Coronary artery (tissue), 2 donors: ENCODE data around the gene SLC13A5.
"Not testable (repeated sequence)": the region's sequence is repeated elsewhere in the genome, so short reads cannot be mapped to it uniquely, and the experiment has no call there.

Source experiments
- DNase-seq: peaks from one replicate; pipeline ENCODE4 v3.0.0-alpha.2; 2017; ENCODE audit warnings: low spot score
- H3K27ac ChIP-seq, 2 donors: fragments of 200-600 bp; sonication (generic); one replicate each; pipeline ENCODE4 v1.5.1; 2016 to 2019
- H3K4me3 ChIP-seq: fragments of 200-600 bp; sonication (generic); 2 replicates; pipeline ENCODE4 v1.5.1; 2016; ENCODE audit warnings: mild to moderate bottlenecking, moderate library complexity
- TF ChIP-seq, protein P1 (sequence below): fragments of 200-600 bp; sonication (generic); IDR thresholded peaks from one replicate; pipeline ENCODE4 v1.5.1; 2019; ENCODE audit warnings: antibody characterized with exemption

The SLC13A5 gene

DNA sequence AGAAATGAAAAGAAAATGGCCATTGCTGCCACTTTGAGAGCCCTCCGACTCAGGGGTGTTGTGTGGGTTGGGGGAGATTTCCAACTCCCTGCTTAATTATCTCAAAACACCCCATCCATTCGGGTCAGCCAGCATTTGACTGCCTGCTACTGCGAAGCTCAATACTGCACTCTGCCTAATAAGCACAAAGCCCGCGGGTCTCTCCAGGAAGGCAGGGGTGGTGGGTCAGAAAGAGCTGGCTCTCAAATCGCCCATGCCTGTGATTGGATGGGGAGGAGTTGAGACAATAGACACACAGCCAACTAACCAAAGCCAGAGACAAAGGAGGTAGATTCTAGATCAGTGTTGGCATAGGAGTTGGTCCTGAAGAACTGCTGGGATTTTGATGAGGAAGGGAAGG is 40.4 kb upstream of the SLC13A5 start:
- DNase-seq = no peak
- Histone ChIP-seq H3K4me3 (no peak overlapping the region), H3K27ac (peak overlapping the region; percentile 58 to 88)
- TF ChIP-seq, protein P1, sequence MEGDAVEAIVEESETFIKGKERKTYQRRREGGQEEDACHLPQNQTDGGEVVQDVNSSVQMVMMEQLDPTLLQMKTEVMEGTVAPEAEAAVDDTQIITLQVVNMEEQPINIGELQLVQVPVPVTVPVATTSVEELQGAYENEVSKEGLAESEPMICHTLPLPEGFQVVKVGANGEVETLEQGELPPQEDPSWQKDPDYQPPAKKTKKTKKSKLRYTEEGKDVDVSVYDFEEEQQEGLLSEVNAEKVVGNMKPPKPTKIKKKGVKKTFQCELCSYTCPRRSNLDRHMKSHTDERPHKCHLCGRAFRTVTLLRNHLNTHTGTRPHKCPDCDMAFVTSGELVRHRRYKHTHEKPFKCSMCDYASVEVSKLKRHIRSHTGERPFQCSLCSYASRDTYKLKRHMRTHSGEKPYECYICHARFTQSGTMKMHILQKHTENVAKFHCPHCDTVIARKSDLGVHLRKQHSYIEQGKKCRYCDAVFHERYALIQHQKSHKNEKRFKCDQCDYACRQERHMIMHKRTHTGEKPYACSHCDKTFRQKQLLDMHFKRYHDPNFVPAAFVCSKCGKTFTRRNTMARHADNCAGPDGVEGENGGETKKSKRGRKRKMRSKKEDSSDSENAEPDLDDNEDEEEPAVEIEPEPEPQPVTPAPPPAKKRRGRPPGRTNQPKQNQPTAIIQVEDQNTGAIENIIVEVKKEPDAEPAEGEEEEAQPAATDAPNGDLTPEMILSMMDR = no peak

DNA sequence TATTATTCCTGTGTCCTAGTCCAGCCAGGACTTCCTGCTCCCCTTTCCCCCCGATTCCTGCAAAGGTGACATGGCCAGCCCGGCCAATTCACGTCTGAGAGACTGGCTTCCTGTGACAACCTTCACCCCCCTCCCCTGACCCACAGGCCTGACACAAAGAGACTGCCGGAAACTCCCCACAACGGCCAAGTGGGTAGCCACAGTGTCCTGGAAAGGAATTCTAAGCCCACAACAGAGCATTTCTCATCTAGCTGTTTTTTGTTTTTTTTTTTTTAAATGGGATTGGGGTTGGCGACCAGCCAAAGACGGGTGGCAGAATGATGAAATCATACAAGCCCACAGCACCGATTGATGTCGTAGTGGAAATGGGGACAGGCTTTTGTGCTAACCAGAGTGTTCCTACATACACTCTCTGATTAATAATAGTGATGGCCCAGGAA is 39.9 kb upstream of the SLC13A5 start:
- TF ChIP-seq, protein P1 = no peak
- peak; percentile 84 for DNase-seq
- Histone ChIP-seq H3K27ac (peak overlapping the region; percentile 58 to 88), H3K4me3 (peak overlapping the region; percentile 45)

DNA sequence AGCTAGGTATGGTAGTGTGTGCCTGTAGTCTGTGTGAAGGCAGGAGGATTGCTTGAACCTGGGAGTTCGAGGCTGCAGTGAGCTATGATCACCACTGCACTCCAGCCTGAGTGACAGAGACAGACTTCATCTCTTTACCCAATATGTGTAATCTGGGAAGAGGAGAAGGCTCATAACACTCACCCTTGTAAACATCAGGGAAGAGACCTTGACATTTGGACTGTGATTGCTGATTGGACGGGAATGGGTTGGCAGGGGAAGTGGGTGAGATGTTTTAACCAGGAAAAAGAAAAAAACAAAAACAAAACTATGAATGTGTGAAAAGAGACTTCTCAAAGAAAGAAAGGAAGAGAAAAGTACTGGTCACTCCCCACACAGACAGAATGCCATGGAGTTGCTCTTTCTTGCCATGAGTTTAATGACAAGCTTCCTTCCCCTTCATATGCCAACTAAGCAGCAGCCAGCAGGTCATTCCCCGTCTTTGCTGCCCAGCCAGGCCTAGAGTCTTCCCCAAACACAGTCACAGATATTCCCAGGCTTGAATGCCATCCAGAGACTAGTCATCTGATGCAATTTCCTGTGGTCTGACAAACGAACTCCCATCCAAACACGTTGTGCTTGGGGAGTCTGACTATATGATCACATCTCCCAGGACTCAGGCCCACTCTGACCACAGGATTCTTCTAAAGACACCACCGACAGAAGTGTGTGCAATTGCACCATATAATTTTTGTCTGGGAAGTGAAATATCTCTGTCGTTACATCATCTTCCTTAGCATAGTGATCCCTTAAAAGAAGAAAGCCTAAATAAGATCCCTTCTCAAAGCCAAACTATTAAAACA is 39.1 kb upstream of the SLC13A5 start:
- Histone ChIP-seq H3K4me3 (peak overlapping the region; percentile 45), H3K27ac (peak overlapping the region; percentile 58 to 88)
- peak; percentile 79 for DNase-seq
- TF ChIP-seq, protein P1 = no peak

DNA sequence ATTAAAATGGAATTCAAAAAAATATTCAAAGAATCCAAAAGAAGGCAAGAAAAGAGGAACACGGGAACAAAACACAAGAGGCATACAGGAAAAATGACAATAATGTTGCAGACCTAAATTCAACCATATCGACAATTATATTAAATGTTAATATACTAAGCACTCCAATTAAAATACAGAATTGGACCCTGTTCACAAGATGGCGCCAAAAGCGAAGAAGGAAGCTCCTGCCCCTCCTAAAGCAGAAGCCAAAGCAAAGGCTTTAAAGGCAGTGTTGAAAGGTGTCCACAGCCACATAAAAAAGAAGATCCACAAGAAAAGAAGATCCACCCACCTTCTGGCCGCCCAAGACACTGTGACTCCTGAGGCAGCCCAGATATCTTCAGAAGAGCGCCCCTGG is 36.4 kb upstream of the SLC13A5 start:
- H3K27ac ChIP-seq = no peak overlapping the region
- DNase-seq = no peak
- TF ChIP-seq, protein P1 = no peak

DNA sequence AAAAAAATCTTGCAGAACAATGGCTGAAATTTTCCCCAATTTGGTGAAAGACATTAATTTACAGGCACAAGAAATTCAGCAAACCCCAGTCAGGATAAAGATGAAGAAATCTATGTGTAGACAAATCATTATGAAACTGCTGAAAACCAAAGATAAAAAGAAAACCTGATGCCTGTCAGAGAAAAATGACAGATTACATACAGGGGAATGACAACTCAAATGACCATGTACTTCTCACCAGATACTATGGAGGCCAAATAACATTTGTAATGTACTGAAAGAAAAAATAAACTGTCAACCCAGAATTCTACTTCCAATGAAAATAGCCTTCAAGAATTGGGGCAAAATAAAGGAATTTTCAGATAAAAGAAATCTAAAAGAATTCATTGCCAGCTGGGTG is 35.4 kb upstream of the SLC13A5 start:
- no peak overlapping the region for H3K4me3 ChIP-seq
- TF ChIP-seq, protein P1 = no peak
- H3K27ac ChIP-seq = no peak overlapping the region
- no peak for DNase-seq

More for the DNA sequence above, 36.4 kb upstream of the SLC13A5 start:
- H3K4me3 ChIP-seq = no peak overlapping the region

DNA sequence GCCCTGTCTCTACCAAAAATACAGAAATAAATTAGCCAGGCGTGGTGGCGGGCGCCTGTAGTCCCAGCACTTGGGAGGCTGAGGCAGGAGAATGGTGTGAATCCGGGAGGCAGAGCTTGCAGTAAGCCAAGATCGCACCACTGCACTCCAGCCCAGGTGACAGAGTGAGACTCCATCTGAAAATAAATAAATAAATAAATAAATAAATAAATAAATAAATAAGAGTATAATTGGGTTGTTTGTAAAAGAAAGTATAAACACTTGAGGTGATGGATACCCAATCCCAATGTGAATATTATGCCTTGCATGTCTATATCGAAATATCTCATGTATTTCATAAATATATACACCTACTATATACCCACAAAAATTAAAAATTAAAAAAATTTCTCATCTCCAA is 33.5 kb upstream of the SLC13A5 start:
- not testable (repeated sequence) for DNase-seq, H3K4me3 ChIP-seq, H3K27ac ChIP-seq

DNA sequence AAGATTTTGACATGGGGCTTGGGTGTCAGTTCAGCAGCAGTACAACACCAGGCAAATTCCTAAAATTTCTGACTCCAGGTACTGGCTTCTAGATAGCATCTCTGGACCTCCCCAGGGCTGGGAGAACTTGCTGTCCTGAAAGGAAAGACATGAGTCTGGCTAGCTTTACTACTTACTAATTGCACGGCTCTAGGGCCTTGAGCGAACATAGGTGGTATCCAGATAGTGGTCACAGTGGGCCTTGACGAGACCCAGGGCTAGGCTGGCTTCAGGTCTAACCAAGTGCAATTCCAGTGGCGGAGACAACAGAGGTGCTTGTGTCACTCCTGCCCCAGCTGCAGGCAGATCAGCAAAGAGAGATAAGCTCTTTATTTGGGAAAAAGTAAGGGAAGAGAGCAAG is 16.4 kb upstream of the SLC13A5 start:
- TF ChIP-seq, protein P1 = no peak
- Histone ChIP-seq H3K4me3 (no peak overlapping the region), H3K27ac (no peak overlapping the region)
- no peak for DNase-seq
